Nephron (organoid): ENCODE results near the gene ADARB2.

Source experiments
- H3K27ac Mint-ChIP-seq, 3 experiments: 2 replicates each; pipeline ENCODE4 v1.8.0; 2020; ENCODE audit warnings: mixed read lengths in 3 of 3, mild to moderate bottlenecking in 2 of 3, moderate library complexity in 1 of 3
- H3K27me3 Mint-ChIP-seq: 2 replicates; pipeline ENCODE4 v1.8.0; 2021; ENCODE audit warnings: low read depth, mild to moderate bottlenecking, moderate library complexity, mixed read lengths
- H3K36me3 Mint-ChIP-seq: 2 replicates; pipeline ENCODE4 v1.8.0; 2020; ENCODE audit warnings: low read depth, mixed read lengths
- H3K4me1 Mint-ChIP-seq: 2 replicates; pipeline ENCODE4 v1.8.0; 2020; ENCODE audit warnings: mixed read lengths
- H3K4me3 Mint-ChIP-seq, 3 experiments: 2 replicates each; pipeline ENCODE4 v1.8.0; 2020; ENCODE audit warnings: mild to moderate bottlenecking in 3 of 3, mixed read lengths in 3 of 3, moderate library complexity in 2 of 3
- H3K9me3 Mint-ChIP-seq: 2 replicates; pipeline ENCODE4 v1.8.0; 2020; ENCODE audit warnings: mixed read lengths
- CTCF ChIP-seq, 3 experiments: fragments of 200-600 bp; sonication (generic); IDR thresholded peaks; one replicate each; pipeline ENCODE4 v1.5.0; 2021; ENCODE audit warnings: antibody characterized with exemption in 3 of 3; ENCODE audit not compliant: unreplicated experiment in 3 of 3

Gene ADARB2

GRCh38 chr10:1155791-1156615 is 581.3 kb downstream of the ADARB2 start:
- peaks cover 26% of the 10 kb centered on the region for H3K4me1 Mint-ChIP-seq
- no peak overlapping the region for H3K27ac Mint-ChIP-seq
- peaks cover 15% of the 10 kb centered on the region for H3K27me3 Mint-ChIP-seq
- H3K36me3 Mint-ChIP-seq: no peaks in the 10 kb centered on the region
- H3K9me3 Mint-ChIP-seq: no peaks in the 10 kb centered on the region
- no peak for TF ChIP-seq CTCF (IDR thresholded peaks at IDR 0.05; ENCODE audit: unreplicated experiment in 3 of 3)
- H3K4me3 Mint-ChIP-seq: no peak overlapping the region

GRCh38 chr10:1154531-1155295 is 582.6 kb downstream of the ADARB2 start:
- Mint-ChIP-seq H3K4me1 (peaks cover 28% of the 10 kb centered on the region), H3K36me3 (no peaks in the 10 kb centered on the region), H3K27me3 (peaks cover 15% of the 10 kb centered on the region), H3K9me3 (no peaks in the 10 kb centered on the region), H3K27ac (peak overlapping the region; percentile 16 to 81 (median 49)), H3K4me3 (no peak overlapping the region)
- TF ChIP-seq CTCF (IDR thresholded peaks at IDR 0.05; ENCODE audit: unreplicated experiment in 3 of 3): no peak

GRCh38 chr10:1153805-1154351 is 583.4 kb downstream of the ADARB2 start:
- Mint-ChIP-seq H3K4me1 (peaks cover 30% of the 10 kb centered on the region), H3K36me3 (no peaks in the 10 kb centered on the region), H3K4me3 (no peak overlapping the region), H3K27me3 (peaks cover 15% of the 10 kb centered on the region), H3K27ac (peak overlapping the region; percentile 16 to 35 (median 30)), H3K9me3 (no peaks in the 10 kb centered on the region)
- no peak for TF ChIP-seq CTCF (IDR thresholded peaks at IDR 0.05; ENCODE audit: unreplicated experiment in 3 of 3)

GRCh38 chr10:1153251-1153763 is 584.0 kb downstream of the ADARB2 start:
- no peaks in the 10 kb centered on the region for H3K9me3 Mint-ChIP-seq
- H3K36me3 Mint-ChIP-seq: no peaks in the 10 kb centered on the region
- no peak for TF ChIP-seq CTCF (IDR thresholded peaks at IDR 0.05; ENCODE audit: unreplicated experiment in 3 of 3)
- H3K27ac Mint-ChIP-seq: peak overlapping the region in 2 of 3 experiments; percentile 30 to 35
- H3K27me3 Mint-ChIP-seq: peaks cover 15% of the 10 kb centered on the region
- peaks cover 30% of the 10 kb centered on the region for H3K4me1 Mint-ChIP-seq
- no peak overlapping the region for H3K4me3 Mint-ChIP-seq

GRCh38 chr10:1152386-1153250 is 584.7 kb downstream of the ADARB2 start:
- Mint-ChIP-seq H3K36me3 (no peaks in the 10 kb centered on the region), H3K27me3 (peaks cover 12% of the 10 kb centered on the region), H3K4me3 (no peak overlapping the region), H3K9me3 (no peaks in the 10 kb centered on the region), H3K27ac (no peak overlapping the region), H3K4me1 (peaks cover 30% of the 10 kb centered on the region)
- TF ChIP-seq CTCF (IDR thresholded peaks at IDR 0.05; ENCODE audit: unreplicated experiment in 3 of 3): no peak
